Measurements from ENCODE around the gene PDZD7. TPM values are rescaled to one million over a fixed set of nuclear protein-coding genes. Genes with fewer than 3 reads are reported as not detected.

PDZD7 gene
- 1.3 and 3.1 TPM in 2 replicates for total RNA-seq

GRCh38 chr10:101031128-101031795 lies at the start of gene PDZD7, which contains the start of gene SFXN3:
Gene PDZD7, minus strand, starts transcription at chr10:101031129. Its CDS starts 910 bp downstream, at chr10:101030219.
Gene SFXN3, plus strand, starts transcription at chr10:101031234. Its CDS starts 3,461 bp downstream, at chr10:101034695.

GRCh38 chr10:101061624-101062231 lies 30.8 kb upstream of the PDZD7 start, which contains the start of gene KAZALD1:
Gene KAZALD1, plus strand, starts transcription at chr10:101061989. Its CDS starts 604 bp downstream, at chr10:101062593.

GRCh38 chr10:100999742-101000126 lies 31.2 kb downstream of the PDZD7 start, which contains the start of gene LZTS2:
Gene LZTS2, plus strand, starts transcription at chr10:100999808. Its CDS starts 2,731 bp downstream, at chr10:101002539.

GRCh38 chr10:100986952-100987684 lies 43.8 kb downstream of the PDZD7 start, which contains the start of the genes MRPL43 and TWNK:
Gene MRPL43, minus strand, starts transcription at chr10:100987497. Its CDS starts 54 bp downstream, at chr10:100987443.
Gene TWNK, plus strand, starts transcription at chr10:100987543. Its CDS starts 668 bp downstream, at chr10:100988211.

GRCh38 chr10:100969187-100970075 lies 61.5 kb downstream of the PDZD7 start, which contains the start of gene SEMA4G:
Gene SEMA4G, plus strand, starts transcription at chr10:100969504. Its CDS starts 3,409 bp downstream, at chr10:100972913.

Other genes starting within 250 kb of the PDZD7 start
- 35.3 and 42.6 TPM in 2 replicates for gene SLF2, start 118.2 kb downstream of the PDZD7 start, total RNA-seq
- gene SEMA4G, start 61.6 kb downstream of the PDZD7 start, total RNA-seq = 0.38 and 0.56 TPM in 2 replicates
- gene MRPL43, start 43.6 kb downstream of the PDZD7 start, total RNA-seq = 44.8 and 63.8 TPM in 2 replicates
- gene TWNK, start 43.6 kb downstream of the PDZD7 start, total RNA-seq = 5.9 and 9.8 TPM in 2 replicates
- 89.9 and 106 TPM in 2 replicates for gene LZTS2, start 31.3 kb downstream of the PDZD7 start, total RNA-seq
- gene SFXN3, start 105 bp upstream of the PDZD7 start, total RNA-seq = 44.9 and 78.6 TPM in 2 replicates
- 22.4 and 29.6 TPM in 2 replicates for gene KAZALD1, start 30.9 kb upstream of the PDZD7 start, total RNA-seq
- not detected in 2 replicates for gene TLX1, start 100.2 kb upstream of the PDZD7 start, total RNA-seq
- not detected in 2 replicates for gene LBX1, start 198.3 kb upstream of the PDZD7 start, total RNA-seq